Mucosa of rectum (tissue), 2 donors: ENCODE data around the gene SLC35C1.

Source experiments
- H3K27ac ChIP-seq, 2 donors: one replicate each; pipeline ENCODE4 v1.7.0; 2013; ENCODE audit warnings: inconsistent platforms in 2 of 2, low read depth in 2 of 2, low read length in 2 of 2
- H3K27me3 ChIP-seq, 2 donors: one replicate each; pipeline ENCODE4 v1.7.0; 2013; ENCODE audit warnings: low read length in 2 of 2; ENCODE audit not compliant: control insufficient read depth in 2 of 2, insufficient read depth in 2 of 2
- H3K36me3 ChIP-seq, 2 donors: one replicate each; pipeline ENCODE4 v1.7.0; 2013; ENCODE audit warnings: low read length in 2 of 2; ENCODE audit not compliant: control insufficient read depth in 2 of 2, insufficient read depth in 2 of 2
- H3K4me1 ChIP-seq, 2 donors: one replicate each; pipeline ENCODE4 v1.7.0; 2013; ENCODE audit warnings: low read length in 2 of 2, mild to moderate bottlenecking in 1 of 2; ENCODE audit not compliant: control insufficient read depth in 2 of 2, insufficient read depth in 2 of 2
- H3K4me3 ChIP-seq, 2 donors: one replicate each; pipeline ENCODE4 v1.7.0; 2013; ENCODE audit warnings: low read length in 2 of 2
- H3K9ac ChIP-seq, 2 donors: one replicate each; pipeline ENCODE4 v1.7.0; 2013; ENCODE audit warnings: low read length in 2 of 2, low read depth in 1 of 2, mild to moderate bottlenecking in 1 of 2
- H3K9me3 ChIP-seq, 2 donors: one replicate each; pipeline ENCODE4 v1.7.0; 2013; ENCODE audit warnings: low read length in 2 of 2; ENCODE audit not compliant: control insufficient read depth in 2 of 2
- donor health status: healthy.
- donor health status: Normal muscosa, but diverticular disease.

Gene SLC35C1

DNA sequence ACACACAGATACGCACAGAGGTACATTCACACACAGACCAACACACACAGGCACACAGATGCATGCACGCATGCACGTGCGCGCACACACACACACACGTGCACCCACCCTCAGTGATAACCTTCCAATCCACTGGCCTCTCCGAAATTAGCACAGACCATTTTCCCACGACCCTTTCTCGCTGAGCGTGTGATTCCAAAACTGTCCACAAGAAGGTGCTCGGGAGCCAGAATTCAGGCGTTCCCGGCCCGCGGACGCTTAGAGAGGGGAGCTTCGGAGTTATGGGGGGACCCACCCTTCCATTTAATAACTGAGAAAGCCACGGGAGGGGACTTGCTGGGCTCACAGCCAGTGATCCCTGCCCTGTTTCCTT, 33.8 kb upstream of the SLC35C1 start:
- Histone ChIP-seq H3K27me3 (peaks cover 0 to 2% of the 10 kb centered on the region in 2 donors), H3K9me3 (no peaks in the 10 kb centered on the region), H3K27ac (peak overlapping the region; percentile 32 to 38), H3K9ac (peak overlapping the region; percentile 58 to 64), H3K4me3 (peak overlapping the region; percentile 64 to 71), H3K36me3 (no peaks in the 10 kb centered on the region), H3K4me1 (peaks cover 5 to 11% of the 10 kb centered on the region in 2 donors)

DNA sequence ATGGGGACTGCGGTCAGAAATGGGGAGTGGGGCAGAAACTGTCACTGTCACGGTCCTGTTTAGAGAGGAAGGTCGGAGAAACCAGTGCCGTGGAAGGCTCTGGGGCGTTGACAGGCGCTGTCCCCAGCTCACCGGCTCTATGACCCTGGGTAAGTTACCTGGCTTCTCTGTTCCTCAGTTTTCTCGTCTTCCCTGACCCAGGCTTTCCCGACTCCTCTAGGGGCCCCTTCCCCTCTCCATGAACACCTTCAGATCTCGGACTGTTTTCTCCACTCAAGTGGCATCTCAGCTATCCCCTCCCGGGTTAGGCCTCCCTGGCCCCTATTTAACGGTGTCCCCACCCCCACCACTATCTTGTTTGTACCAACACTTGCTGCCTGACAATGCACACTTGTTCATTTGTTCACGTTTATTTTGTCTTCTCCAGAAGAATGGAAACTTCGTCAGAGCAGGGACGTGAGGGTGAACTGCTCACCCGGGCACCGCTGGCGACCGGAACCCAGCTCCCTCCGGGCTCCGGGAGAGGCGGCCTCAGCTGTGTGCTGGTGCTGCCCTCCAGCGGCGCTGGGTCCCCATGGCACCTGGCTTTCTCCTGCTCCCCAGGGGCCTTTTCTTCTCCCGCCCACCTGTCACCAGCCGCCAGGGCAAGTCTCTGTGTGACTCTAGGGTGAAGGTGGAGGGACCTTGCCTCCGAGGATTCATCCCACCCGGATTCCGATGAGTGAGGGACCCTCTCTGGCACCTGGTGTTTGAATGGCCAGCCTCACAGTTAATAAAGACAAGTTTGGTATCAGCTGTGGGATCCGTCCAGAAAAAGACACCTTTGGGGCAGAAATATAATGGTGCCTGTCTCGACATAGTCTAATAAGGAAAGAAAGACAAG, 33.1 kb upstream of the SLC35C1 start:
- H3K36me3 ChIP-seq: no peaks in the 10 kb centered on the region
- peaks cover 5 to 11% of the 10 kb centered on the region in 2 donors for H3K4me1 ChIP-seq
- H3K27ac ChIP-seq: peak overlapping the region; percentile 32 to 38
- H3K27me3 ChIP-seq: no peaks in the 10 kb centered on the region
- H3K9me3 ChIP-seq: no peaks in the 10 kb centered on the region
- peak overlapping the region; percentile 58 to 64 for H3K9ac ChIP-seq
- H3K4me3 ChIP-seq: peak overlapping the region; percentile 64 to 71

DNA sequence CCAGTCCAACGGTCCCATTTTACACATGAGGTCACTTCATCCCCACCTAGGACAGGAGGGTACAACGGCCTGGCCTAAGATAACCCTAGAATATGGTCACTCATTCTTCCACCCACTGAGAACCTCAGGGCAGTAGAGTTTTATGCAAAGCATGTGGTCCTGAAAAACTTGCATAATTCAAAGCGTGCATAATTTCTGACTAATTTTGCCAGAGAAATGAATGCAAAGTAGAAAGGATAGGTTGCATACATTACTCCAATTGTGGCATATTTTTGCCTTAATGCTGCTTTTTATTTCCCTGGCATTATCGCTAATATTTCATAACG, 32.5 kb upstream of the SLC35C1 start:
- H3K4me3 ChIP-seq: peak overlapping the region in 1 of 2 donors; percentile 71
- peaks cover 5 to 11% of the 10 kb centered on the region in 2 donors for H3K4me1 ChIP-seq

DNA sequence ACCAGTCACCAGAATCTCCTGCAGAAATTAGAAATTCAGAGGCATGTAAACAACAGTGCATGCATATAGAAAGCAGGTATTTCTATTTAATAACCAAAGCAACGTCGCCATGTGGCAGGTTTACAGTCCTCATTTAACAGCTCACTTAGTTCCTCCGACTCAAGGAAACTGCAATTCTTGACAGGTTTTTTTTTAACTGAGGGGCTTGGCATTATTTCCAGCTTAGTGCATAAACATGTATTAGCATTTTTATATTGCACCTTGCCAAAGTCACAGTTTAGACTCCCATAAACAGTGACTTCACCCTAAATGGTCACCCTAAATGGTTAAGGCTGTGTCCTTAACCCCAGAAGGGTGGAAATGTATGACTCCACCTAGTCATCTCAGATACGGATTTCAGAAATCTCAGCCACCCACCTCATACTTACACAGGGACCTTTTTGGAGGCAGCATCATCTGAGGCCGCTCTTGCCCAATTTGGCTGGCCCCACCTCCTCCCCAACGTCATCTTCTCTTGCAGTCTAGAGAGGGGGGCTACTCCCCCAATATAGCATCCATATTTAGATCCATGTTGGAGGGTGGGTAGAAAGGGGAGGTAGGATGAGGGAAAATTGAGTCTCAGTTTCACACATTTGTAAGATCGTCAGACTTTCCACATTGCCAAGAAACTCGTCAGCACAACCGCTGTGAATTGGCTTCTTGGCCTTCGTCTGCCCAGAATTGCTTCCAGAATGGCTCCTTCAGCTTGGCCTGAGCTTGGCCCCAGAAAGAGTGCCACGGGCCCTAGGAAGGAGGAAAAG, 31.8 kb upstream of the SLC35C1 start:
- no peaks in the 10 kb centered on the region for H3K36me3 ChIP-seq
- H3K27me3 ChIP-seq: no peaks in the 10 kb centered on the region
- H3K9ac ChIP-seq: no peak overlapping the region
- no peak overlapping the region for H3K27ac ChIP-seq
- no peak overlapping the region for H3K4me3 ChIP-seq
- peaks cover 5 to 11% of the 10 kb centered on the region in 2 donors for H3K4me1 ChIP-seq
- H3K9me3 ChIP-seq: no peaks in the 10 kb centered on the region

More for the DNA sequence above, 32.5 kb upstream of the SLC35C1 start:
- Histone ChIP-seq H3K27me3 (no peaks in the 10 kb centered on the region), H3K9me3 (no peaks in the 10 kb centered on the region), H3K9ac (no peak overlapping the region), H3K36me3 (no peaks in the 10 kb centered on the region), H3K27ac (no peak overlapping the region)

DNA sequence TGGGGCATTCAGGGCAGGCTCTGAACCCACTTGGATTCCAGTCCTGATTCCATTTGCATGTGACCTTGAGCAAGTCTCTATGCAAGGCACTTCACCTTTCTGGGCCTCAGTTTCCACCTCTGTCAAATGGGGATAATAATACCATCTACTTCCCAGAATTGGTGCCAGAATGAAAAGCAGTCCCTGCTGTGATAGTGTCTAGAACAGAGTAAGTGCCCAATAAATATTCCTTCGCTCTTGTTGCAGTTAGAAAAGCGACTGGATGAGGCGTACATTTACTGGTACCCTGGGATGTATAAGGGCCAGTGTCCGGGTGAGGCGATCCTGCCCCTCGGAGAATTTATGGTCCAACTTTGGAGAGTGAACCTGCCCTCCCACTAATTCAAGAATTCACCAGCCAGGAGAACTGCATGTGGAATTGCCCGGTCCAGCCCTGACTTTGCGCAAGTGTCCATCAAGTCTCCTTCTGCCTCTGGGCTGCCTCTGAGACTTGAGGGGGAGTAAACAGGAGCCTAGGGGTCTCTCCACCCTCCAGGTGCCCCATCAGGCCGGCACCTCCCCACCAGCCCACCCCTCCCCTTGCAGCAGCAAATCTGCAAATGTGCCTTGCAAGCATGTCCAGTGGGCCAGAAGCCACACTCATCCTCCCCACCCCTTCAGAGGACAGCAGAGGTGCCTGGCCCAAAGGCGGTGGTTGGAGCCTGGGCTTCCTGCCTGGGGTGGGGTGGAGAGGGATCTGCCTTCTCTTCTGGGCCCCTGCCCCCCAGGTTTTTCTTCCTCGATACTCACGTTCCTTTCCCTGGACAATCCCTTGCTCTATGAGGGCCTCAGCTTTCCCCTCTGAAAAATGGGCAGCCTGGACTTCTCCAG, 30.9 kb upstream of the SLC35C1 start:
- Histone ChIP-seq H3K9me3 (no peaks in the 10 kb centered on the region), H3K4me3 (no peak overlapping the region), H3K9ac (no peak overlapping the region), H3K4me1 (peaks cover 5 to 11% of the 10 kb centered on the region in 2 donors), H3K27ac (no peak overlapping the region), H3K36me3 (no peaks in the 10 kb centered on the region), H3K27me3 (no peaks in the 10 kb centered on the region)

DNA sequence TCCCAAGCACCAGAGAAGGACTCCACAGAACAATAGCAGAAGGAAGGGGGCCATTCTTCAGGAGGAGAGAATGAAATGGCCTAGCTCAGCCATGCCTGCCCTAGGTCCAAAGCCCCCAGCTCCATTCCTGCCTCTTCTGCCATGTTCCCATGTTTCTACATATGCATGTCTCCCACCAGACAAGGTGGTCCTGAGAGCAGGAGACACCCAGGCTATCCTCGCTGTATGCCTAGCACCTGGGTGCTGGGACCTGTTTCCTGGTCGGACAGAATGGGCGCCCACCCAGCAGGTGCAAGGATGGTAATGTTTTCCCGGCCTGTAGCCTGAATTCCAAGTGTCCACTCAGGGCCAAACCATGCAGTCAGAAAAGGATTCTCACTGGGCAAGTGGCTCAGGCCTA, 30.2 kb upstream of the SLC35C1 start:
- no peaks in the 10 kb centered on the region for H3K36me3 ChIP-seq
- no peak overlapping the region for H3K27ac ChIP-seq
- no peaks in the 10 kb centered on the region for H3K9me3 ChIP-seq
- peaks cover 5 to 11% of the 10 kb centered on the region in 2 donors for H3K4me1 ChIP-seq
- no peak overlapping the region for H3K9ac ChIP-seq
- no peak overlapping the region for H3K4me3 ChIP-seq
- no peaks in the 10 kb centered on the region for H3K27me3 ChIP-seq

DNA sequence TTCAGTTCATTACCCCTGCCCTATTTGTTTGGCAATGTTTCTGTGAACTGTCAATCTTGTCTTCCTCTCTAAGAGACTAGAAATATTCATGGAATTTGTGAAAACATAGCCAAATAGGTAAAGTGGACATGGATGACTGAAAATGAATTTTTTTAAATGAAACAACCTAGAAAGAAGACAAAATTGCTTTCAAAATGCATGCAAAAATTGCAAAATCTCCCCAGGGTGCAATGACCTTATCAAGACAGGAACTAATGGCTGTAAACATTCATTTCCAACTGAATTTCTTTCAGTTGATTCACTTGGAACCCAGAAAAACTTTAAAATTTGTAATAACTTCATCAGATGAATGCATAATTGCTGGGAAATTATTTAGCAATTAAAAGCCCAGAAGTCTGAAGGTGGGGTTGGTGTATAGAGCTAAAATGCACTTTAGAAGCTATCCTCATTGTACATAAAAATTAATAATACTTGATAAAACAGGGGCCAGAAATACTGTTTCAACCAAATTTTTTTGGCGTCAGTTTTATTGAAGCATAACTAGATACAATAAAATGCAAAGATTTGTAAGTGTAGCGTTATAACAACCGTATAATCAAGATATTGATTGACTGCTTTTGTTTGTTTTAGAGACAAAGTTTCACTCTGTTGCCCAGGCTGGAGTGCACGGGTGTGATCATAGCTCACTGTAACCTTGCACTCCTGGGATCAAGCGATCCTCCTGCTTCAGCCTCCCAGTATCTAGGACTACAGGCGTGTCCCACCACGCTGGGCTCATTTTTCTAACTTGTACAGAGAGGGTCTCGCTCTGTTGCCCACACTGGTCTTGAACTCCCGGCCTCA, 27.6 kb upstream of the SLC35C1 start:
- no peaks in the 10 kb centered on the region for H3K36me3 ChIP-seq
- H3K9me3 ChIP-seq: no peaks in the 10 kb centered on the region
- H3K27ac ChIP-seq: no peak overlapping the region
- H3K27me3 ChIP-seq: no peaks in the 10 kb centered on the region
- peaks cover 0 to under 1% of the 10 kb centered on the region in 2 donors for H3K4me1 ChIP-seq
- H3K9ac ChIP-seq: no peak overlapping the region
- H3K4me3 ChIP-seq: no peak overlapping the region

DNA sequence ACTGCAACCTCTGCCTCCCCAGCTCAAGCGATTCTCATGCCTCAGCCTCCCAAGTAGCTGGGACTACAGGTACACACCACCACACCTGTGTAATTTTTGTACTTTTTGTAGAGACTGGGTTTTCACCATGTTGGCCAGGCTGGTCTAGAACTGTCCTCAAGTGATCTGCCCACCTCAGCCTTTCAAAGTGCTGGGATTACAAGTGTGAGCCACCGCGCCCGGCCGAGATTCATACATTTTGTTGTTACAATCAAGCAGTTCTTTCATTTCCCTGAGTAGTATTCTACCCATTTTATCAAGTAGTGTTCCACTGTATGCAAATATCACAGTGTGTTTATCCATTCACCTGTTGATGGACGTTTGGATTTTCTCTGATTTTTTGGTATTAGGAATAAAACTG, 26.6 kb upstream of the SLC35C1 start:
- no peaks in the 10 kb centered on the region for H3K27me3 ChIP-seq
- no peak overlapping the region for H3K9ac ChIP-seq
- no peaks in the 10 kb centered on the region for H3K4me1 ChIP-seq
- no peak overlapping the region for H3K27ac ChIP-seq
- no peak overlapping the region for H3K4me3 ChIP-seq
- no peaks in the 10 kb centered on the region for H3K36me3 ChIP-seq
- no peaks in the 10 kb centered on the region for H3K9me3 ChIP-seq

DNA sequence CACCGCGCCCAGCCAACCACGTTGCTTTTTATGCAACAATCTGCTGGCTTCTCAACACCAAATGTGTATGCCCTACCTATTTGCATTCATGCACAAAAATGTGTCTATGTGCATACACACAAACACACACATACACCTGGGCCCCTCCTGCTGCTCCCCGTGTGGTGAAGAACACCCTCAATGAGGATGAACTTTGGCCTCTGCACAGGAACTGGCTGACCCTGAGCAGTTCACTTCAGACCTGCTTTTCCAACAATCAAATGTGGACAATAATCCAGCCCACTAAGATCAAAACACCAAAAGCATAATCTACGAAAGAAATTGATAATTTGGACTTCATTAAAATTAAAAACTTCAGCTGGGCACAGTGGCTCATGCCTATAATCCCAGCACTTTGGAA, 25.3 kb upstream of the SLC35C1 start:
- Histone ChIP-seq H3K36me3 (no peaks in the 10 kb centered on the region), H3K4me3 (no peak overlapping the region), H3K4me1 (no peaks in the 10 kb centered on the region), H3K27me3 (no peaks in the 10 kb centered on the region), H3K9me3 (no peaks in the 10 kb centered on the region), H3K9ac (no peak overlapping the region), H3K27ac (no peak overlapping the region)
